Activated CD4-positive, alpha-beta T cell treated with anti-CD3 and anti-CD28 coated beads for 1 hour (primary cell): ENCODE results near the gene VLDLR.
"Not testable (repeated sequence)": the region's sequence is repeated elsewhere in the genome, so short reads cannot be mapped to it uniquely, and the experiment has no call there.

Experiments used
- DNase-seq: peaks from one replicate; pipeline ENCODE4 v3.0.0-alpha.2; 2020

Gene VLDLR

GRCh38 chr9:2664174-2665065 lies 42.8 kb downstream of the VLDLR start:
- no peak for DNase-seq

- no peak for DNase-seq
Measured at GRCh38 chr9:2666569-2666968, 45.0 kb downstream of the VLDLR start.

GRCh38 chr9:2673161-2673560 lies 51.6 kb downstream of the VLDLR start:
- DNase-seq: no peak

DNA sequence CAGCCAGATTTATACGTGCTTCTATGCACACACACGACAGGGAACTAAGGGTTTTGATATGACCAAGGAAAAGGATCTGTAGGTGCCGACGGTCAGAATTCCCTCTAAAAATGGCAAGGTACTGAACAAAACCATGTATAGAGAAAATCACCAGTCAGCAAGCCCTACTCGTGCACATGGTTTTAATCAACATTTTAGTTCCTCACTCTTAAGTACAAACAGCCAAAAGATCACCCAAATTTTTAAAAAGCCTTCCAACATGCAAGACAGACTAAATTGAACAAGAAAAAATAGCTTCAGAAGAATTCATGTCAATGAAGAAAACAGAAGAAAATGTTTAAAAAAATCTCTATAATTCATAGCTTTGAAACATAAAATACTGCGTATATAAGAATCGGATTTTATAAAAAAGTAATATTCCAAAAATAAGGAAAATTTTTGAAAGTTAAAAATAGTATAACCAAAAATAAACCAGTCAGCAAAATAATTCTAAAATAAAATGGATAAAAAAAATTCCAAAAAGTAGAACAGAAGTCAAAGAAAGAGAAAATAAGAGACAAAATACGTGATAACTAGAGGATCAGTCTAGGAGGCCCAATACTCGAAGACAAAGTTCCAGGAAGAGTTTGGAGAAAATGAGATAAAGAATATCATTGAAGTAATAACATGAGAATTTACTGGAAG lies 52.7 kb downstream of the VLDLR start:
- no peak for DNase-seq

DNA sequence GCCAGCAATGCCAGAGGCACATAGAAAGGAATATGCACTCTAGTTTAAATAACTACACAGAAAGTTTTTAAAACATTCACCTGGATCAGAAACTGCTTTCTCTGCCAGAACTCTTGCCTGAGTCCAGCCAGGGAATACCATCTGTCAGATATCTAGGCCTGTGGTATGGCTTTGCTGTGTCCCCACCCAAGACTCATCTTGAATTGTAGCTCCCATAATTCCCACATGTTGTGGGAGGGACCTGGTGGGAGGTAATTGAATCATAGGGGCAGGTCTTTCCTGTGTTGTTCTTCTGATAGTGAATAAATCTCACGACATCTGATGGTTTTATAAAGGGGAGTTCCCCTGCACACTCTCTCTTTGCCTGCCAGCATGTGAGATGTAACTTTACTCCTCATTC lies 54.2 kb downstream of the VLDLR start:
- no peak for DNase-seq

DNA sequence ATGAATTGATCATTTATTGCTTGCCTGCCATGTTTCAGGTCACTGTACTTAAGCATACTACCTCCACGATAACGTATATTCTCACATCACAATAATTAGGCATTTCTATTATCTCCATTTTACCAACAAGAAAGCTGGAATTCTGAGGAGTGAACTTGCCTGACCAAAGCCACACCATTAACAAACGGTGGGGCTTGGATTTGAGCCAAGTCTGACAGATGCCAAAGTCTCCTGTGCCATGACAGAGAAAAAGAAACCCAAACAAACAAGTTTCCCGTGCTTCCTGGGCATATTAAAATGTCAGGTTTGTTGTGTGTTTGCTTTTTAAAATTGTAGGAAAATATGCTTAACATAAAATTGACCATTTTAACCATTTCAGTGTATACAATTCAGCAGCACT lies 54.9 kb downstream of the VLDLR start:
- no peak for DNase-seq

- no peak for DNase-seq
Measured at GRCh38 chr9:2677915-2678889, 56.6 kb downstream of the VLDLR start.

- DNase-seq: no peak
Measured at GRCh38 chr9:2679011-2679410, 57.4 kb downstream of the VLDLR start.

GRCh38 chr9:2681981-2682380 lies 60.4 kb downstream of the VLDLR start:
- DNase-seq: no peak

GRCh38 chr9:2686911-2687310 lies 65.3 kb downstream of the VLDLR start:
- DNase-seq: no peak

- DNase-seq: no peak
Measured at GRCh38 chr9:2688636-2689035, 67.0 kb downstream of the VLDLR start.

DNA sequence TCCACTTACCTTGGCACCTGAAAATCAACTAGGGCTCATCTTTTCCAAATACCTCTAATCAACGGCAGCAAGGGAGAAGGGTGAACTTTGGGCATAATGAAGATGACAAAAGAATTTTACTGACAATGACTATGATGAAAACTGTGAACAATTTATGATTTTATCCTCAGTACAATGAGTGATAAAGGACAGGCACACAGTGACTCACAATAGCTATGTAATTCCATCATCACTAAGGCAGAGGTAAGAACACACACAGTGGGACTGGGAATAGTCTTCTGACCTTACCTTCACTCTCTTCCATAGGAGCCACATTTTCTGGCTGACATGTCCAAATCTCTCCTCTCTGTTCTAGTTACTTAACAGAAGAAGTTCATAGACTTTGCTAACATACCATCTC lies 69.6 kb downstream of the VLDLR start:
- no peak for DNase-seq

DNA sequence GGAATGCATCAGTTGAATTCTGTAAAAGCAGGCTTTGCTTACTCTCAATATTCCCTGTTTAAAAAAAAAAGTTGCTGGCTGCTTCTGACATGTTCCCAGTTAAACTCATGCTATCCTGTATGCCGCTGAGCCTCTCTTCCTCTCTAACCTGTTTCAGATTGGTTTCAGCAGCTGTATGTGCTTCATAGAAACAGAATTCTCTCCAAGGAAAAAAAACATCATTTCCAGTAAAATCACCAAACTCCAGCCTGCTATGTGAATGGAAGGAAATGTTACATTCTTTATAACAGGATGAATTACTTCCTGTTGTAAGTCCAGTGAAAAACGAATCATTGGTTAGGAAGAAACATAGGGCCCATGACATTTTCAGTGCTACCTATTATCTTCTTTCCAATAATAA lies 70.0 kb downstream of the VLDLR start:
- no peak for DNase-seq

GRCh38 chr9:2693056-2693455 lies 71.5 kb downstream of the VLDLR start:
- no peak for DNase-seq

DNA sequence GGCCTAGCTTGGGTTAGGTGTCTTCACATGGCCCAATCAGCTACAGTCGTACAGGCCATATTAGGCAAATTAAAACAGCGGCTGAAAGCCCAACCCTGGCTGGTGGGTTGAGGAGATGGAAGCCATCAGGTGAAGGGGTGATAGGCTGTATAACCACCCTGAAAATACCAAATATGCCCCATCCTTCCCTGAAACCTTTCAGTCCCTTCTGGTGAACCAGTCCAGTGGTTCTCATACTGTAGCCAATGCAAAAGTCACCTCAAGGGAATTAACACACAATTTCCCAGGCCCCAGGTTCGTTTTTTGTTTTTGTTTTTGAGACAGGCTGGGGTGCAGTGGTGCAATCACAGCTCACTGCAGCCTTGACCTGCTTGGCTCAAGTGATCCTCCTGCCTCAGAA lies 75.9 kb downstream of the VLDLR start:
- DNase-seq: no peak

GRCh38 chr9:2700398-2700797 lies 78.8 kb downstream of the VLDLR start:
- DNase-seq: no peak

- no peak for DNase-seq
Measured at GRCh38 chr9:2700909-2701550, 79.4 kb downstream of the VLDLR start.

GRCh38 chr9:2704504-2704903 lies 82.9 kb downstream of the VLDLR start:
- DNase-seq: no peak

- DNase-seq: not testable (repeated sequence)
Measured at GRCh38 chr9:2707256-2707655, 85.7 kb downstream of the VLDLR start.
